ENCODE data around the gene GALK1.

Gene GALK1

GRCh38 chr17:75719732-75720131, 45.3 kb downstream of the GALK1 start:
- no peak for DNase-seq (ENCODE audit: low spot score)
- Histone ChIP-seq H3K27ac (ENCODE audit: poor library complexity, severe bottlenecking) (peak overlapping the region; percentile 97), H3K36me3 (ENCODE audit: low read depth) (peaks cover 33% of the 10 kb centered on the region), H3K27me3 (ENCODE audit: insufficient read depth, poor library complexity, severe bottlenecking) (no peaks in the 10 kb centered on the region), H3K9me3 (ENCODE audit: severe bottlenecking) (no peaks in the 10 kb centered on the region), H3K4me1 (ENCODE audit: insufficient read depth, poor library complexity, severe bottlenecking) (peaks cover 15% of the 10 kb centered on the region), H3K4me3 (ENCODE audit: severe bottlenecking) (no peak overlapping the region)
- TF ChIP-seq CTCF (IDR thresholded peaks at IDR 0.05; ENCODE audit: poor library complexity, severe bottlenecking) = no peak
- no peak for ATAC-seq (ENCODE audit: low read depth)

GRCh38 chr17:75712446-75712845, 52.5 kb downstream of the GALK1 start:
- no peak for TF ChIP-seq CTCF (IDR thresholded peaks at IDR 0.05; ENCODE audit: poor library complexity, severe bottlenecking)
- Histone ChIP-seq H3K36me3 (ENCODE audit: low read depth) (peaks cover 16% of the 10 kb centered on the region), H3K9me3 (ENCODE audit: severe bottlenecking) (no peaks in the 10 kb centered on the region), H3K4me1 (ENCODE audit: insufficient read depth, poor library complexity, severe bottlenecking) (peaks cover 13% of the 10 kb centered on the region), H3K27me3 (ENCODE audit: insufficient read depth, poor library complexity, severe bottlenecking) (no peaks in the 10 kb centered on the region), H3K4me3 (ENCODE audit: severe bottlenecking) (no peak overlapping the region), H3K27ac (ENCODE audit: poor library complexity, severe bottlenecking) (no peak overlapping the region)
- ATAC-seq (ENCODE audit: low read depth) (peak; percentile 27; the same call in 1 of the 3 replicates), DNase-seq (ENCODE audit: low spot score) (no peak)
